Body of pancreas (tissue), 4 donors: ENCODE measurements around the gene ADGRF1.

Experiments
- POLR2A ChIP-seq, 3 donors: fragments of 450-650 bp; IDR thresholded peaks; one replicate each; pipeline ENCODE4 v1.6.1; 2016; ENCODE audit warnings: antibody characterized with exemption in 3 of 3, mild to moderate bottlenecking in 2 of 3
- TF ChIP-seq, protein P1 (sequence below), 7 experiments: fragments of 450-650 bp in 4 of 7; fragments of 200-600 bp in 3 of 7; sonication (generic) in 3 of 7; IDR thresholded peaks; one replicate each; pipeline ENCODE4 v1.5.1; 2016 to 2019; ENCODE audit warnings: antibody characterized with exemption in 7 of 7

DNA sequence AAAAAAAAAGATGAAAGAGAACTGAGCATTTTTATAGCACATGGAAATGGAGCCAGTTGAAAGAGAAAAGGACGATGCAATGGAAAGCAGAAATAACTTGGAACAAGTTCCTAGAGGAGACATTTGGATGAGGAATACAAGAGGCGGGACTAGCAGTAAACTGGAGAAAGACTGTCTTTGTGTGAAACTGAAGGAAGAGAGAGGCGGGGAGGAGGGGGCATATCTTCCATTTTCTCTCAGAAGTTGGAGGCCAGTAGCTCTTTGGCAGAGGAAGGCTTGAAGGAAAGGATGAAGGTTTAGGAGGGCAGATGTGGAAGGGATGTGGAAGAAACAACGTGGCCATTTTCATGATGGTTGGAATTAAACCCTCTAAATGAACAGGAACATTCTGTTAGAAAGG lies 33.0 kb upstream of the ADGRF1 start:
- no peak for TF ChIP-seq POLR2A (IDR thresholded peaks at IDR 0.05)
- TF ChIP-seq, protein P1, sequence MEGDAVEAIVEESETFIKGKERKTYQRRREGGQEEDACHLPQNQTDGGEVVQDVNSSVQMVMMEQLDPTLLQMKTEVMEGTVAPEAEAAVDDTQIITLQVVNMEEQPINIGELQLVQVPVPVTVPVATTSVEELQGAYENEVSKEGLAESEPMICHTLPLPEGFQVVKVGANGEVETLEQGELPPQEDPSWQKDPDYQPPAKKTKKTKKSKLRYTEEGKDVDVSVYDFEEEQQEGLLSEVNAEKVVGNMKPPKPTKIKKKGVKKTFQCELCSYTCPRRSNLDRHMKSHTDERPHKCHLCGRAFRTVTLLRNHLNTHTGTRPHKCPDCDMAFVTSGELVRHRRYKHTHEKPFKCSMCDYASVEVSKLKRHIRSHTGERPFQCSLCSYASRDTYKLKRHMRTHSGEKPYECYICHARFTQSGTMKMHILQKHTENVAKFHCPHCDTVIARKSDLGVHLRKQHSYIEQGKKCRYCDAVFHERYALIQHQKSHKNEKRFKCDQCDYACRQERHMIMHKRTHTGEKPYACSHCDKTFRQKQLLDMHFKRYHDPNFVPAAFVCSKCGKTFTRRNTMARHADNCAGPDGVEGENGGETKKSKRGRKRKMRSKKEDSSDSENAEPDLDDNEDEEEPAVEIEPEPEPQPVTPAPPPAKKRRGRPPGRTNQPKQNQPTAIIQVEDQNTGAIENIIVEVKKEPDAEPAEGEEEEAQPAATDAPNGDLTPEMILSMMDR (IDR thresholded peaks at IDR 0.05), result no peak
